HL-60/S4 treated with retinoic acid at 250 ng/mL for 4 days and 3 days (cell line): ENCODE results near the gene CD248.
"Not testable (repeated sequence)": the region's sequence is repeated elsewhere in the genome, so short reads cannot be mapped to it uniquely, and the experiment has no call there.

Source experiments
- in situ Hi-C: fragments of 300-500 bp; cut with MboI; formaldehyde crosslinking; loops from 2 replicates; pipeline ENCODE4 v1.7.0; 2022; ENCODE audit warnings: low sequenced_read_pairs

The CD248 gene

DNA sequence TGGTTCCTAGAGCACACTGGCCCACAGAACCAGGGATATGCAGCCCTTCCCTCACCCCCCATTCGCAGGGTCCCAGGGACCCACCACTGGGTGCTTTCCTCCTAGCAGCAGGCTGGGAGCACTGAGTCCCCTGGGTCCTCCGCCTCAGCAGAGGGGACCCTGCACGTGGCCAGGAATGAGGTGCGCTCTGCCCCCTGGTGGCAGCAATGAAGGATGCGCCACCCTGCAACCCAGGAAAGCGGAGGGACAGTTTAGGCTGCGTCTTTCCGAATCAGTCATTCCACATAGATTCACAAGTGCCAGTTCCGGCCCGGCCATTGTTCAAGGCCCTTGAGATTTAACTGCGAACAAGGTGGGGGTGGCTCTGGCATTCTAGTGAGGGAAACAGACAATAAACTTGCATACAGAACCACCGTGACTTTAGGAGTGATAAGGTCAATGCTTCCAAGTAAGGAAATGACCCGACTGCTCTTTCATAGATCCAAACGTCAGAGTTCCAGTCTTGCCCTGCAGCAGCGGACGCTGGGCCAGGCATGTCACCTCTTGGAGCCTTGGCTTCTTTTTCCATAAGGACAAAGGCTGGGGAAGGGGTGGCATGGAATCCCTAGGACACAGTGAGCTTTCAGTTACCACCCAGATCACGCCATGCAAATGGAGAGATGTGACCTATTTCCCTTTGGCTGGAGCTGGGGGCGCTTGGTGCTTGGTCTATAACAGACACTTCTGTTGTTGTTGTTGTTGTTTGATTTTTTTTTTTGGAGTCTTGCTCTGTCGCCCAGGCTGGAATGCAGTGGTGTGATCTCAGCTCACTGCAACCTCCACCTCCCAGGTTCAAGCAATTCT lies 11.7 kb upstream of the CD248 start:
- in situ Hi-C loops: no loop called here

DNA sequence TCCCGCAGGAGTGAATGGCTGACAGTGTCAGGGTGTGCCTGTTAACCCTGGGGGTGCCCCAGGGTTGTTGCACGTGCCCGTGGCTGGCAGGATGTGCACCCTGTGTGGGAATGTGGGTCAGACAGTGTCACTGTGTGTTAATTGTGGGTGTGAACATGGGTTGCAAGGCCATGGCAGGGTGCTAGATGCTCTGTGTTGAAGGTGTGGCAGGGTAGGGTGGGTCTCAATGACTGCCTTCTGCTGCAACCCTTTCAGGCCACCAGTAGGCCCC lies 11.1 kb upstream of the CD248 start:
- in situ Hi-C loops: no loop called here

GRCh38 chr11:66327171-66328030 lies 10.6 kb upstream of the CD248 start:
- in situ Hi-C loops: no loop called here

- in situ Hi-C loops: no loop called here
These were observed 9.6 kb upstream of the CD248 start for GRCh38 chr11:66326261-66327111.

- in situ Hi-C loops: no loop called here
These were observed 8.4 kb upstream of the CD248 start for GRCh38 chr11:66325263-66325671.

- in situ Hi-C loops: no loop called here
These were observed 7.8 kb upstream of the CD248 start for GRCh38 chr11:66324664-66325063.

GRCh38 chr11:66323684-66324083 lies 6.8 kb upstream of the CD248 start:
- in situ Hi-C loops: no loop called here

- in situ Hi-C loops: no loop called here
These were observed 6.0 kb upstream of the CD248 start for GRCh38 chr11:66322732-66323427.

DNA sequence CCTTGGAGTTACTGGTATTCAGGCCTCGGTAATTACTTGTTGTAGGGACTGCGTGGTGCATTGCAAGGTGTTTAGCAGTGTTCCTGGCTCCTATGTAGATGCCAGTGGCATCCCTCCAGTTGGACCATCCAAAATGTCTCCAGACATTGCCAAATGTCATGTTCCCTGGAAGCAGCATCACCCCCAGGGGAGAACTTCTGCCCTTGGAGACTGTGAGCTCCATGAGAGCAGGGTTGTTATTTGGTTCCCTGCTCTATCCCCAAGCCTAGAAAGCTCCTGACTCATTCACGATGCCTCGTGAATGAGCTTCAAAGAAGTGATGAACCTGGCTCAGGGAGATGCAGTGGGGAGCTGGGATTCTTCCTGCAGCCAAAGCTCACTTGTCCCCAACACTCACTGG lies 4.8 kb upstream of the CD248 start:
- in situ Hi-C loops: no loop called here

GRCh38 chr11:66320748-66321147 lies 3.9 kb upstream of the CD248 start:
- in situ Hi-C loops: not testable (repeated sequence)

DNA sequence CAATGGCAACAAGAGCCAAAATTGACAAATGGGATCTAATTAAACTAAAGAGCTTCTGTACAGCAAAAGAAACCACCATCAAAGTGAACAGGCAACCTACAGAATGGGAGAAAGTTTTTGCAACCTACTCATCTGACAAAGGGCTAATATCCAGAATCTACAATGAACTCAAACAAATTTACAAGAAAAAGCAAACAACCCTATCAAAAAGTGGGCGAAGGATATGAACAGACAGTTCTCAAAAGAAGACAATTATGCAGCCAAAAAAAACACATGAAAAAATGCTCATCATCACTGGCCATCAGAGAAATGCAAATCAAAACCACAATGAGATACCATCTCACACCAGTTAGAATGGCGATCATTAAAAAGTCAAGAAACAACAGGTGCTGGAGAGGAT lies 3.4 kb upstream of the CD248 start:
- in situ Hi-C loops: not testable (repeated sequence)

DNA sequence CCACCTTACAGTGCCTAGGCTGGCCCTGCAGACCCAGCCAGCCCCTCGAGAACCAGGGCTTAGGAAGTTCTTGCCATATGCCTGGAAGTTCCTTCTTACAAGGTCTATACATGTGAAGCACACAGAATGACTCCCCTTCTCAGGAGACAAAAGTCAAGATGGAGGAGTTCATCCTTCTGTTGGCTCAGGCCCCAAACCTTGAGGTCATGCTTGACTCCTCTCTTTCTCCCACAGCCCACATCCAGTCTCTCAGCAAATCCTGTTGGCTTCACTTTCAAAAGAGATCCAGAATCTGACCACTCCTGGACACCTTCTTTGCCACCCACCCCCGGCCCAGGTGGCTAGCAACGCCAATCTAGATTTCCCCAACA lies 1.7 kb upstream of the CD248 start:
- in situ Hi-C loops: no loop called here

DNA sequence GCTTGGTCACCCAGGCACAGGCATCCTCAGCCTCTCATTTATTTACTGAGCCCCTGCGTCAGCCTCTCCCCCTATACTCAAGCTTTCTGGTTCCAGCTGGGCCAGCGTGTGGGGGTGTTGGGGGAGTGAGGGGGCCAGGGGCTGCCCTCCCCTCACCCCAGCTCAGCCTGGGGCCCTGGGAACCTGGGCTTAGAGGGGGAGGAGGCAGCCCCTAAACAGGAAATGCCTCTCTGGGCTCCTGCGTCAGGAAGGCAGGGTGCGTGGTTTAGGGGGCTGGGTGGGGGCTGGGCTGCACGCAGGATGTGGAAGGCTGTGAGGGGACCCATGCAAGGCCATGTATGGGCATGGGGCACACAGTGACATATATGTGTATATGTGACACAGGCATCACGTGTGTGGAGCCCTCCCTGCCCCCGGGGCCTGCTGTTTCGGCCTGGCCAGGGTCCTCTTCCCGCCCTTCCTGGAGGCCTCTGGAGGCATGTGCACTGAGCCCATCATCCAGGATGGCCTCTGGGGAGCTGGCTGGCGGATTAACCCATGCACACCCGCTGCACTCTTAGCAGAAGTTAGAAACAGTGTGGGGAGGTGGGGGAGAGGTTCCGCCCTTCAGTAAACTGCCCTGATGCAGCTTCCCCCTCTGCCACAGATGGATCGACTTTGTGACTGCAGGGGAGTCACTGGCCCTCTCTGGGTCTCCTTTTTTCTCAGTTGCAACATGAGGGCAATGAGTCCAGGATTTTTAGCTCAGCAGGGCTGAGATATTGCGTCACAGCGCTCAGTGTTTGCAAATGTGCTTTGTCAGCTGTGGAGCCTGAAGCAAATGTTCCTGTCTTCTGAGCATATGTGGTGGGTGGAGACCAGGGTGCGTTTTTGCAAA lies 1.1 kb upstream of the CD248 start:
- in situ Hi-C loops: no loop called here

GRCh38 chr11:66317322-66317722 lies 478 bp upstream of the CD248 start:
- in situ Hi-C loops: no loop called here

DNA sequence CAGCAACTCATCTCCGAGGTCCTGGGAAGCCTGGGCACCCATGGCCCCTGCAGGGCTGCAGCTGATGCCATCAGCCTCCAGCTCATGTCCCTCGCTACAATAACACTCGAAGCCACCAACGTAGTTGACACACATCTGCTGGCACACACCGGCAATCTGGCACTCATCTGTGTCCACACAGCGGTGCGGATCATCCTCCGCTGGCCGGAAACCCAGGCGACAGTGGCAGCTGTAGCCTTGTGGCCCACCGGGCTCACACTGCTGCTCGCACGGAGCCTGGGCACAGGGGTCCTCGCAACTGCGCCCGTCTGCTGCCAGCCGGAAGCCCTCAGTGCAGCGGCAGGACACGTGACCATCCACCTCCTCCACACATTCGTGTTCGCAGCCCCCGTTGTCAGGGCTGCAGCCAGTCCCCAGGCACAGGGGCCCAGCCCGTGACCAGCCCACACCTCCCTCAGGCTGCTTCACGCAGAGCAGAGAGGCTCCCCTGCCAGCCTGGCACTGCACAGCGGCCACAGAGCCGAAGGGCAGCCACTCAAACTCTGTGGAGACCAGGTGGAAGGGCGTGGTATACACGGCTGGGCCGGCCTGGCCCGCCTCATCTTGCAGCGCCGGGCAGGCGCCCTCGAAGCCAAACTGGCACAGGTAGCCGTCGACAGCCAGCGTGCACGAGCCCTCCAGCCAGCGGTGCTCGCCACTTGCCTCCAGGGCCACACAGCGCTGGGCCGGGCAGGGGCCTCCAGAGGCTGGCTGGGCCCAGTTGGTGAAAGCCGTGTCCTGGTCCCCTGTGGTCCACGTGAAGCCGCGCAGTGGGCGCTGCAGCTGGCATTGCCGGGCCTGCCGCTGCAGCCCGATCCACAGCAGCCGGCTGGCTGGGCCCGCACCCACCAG lies 678 bp downstream of the CD248 start:
- in situ Hi-C loops: no loop called here

- in situ Hi-C loops: no loop called here
These were observed 1.4 kb downstream of the CD248 start for GRCh38 chr11:66315498-66315885.

DNA sequence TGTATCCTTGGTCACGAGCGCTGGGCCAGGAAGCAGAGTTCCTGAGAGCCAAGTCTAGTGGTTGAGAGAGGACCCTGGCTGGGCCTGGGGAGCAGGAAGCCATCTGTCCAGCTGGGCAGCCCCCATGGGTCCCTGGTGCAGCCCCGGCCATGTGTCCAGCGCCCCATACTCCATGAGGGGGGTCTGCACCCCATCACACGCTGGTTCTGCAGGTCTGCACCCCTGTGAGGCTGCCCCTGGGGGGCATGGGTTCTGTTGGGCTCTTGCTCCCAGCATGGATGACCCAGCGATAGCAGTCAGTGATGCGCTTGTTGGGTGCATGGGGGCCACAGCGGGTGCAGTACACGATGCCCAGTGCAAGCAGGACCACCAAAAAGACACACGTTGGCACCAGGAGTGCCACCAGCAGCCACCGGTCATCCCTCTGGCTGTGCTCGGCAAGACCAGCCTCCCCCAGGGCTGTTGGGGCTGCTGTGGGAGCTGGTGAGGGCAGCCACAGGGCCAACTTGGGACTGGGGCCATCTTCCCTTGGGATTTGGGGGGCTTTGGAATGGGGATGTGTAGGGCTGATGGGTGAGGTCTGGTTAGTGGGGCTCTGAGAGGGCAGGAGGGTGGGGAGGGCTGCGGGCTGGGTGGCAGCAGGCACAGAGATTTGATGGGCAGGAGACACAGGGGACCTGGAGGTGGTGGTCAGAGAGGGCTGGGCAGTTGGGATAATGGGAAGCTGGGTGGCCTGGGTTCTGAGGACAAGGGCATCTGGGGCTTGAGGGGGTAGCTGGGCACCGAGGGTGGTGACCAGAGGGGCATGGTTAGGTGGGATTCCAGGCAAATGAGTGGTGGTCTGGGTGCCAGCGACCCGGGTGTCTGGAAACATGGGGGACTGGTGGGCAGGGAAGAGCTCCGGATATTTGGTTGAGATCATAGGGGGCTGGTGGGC lies 2.0 kb downstream of the CD248 start:
- in situ Hi-C loops: no loop called here

DNA sequence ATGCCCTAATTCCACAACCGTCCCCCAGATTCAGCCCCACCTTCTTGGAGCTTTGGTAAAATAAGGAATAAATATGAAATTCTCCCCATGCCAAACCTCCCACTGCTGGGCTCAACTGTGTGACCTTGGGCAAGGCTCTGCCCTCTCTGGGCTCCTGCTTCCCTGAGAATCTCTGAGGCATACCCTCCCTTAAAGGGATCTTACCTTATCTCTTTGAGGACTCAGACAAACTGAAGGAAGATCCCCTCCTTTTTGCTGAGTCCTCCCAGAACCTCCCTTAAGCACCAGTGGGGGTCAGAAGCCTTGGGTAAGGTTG lies 2.7 kb downstream of the CD248 start:
- in situ Hi-C loops: no loop called here
